Activated CD8-positive, alpha-beta memory T cell treated with anti-CD3 and anti-CD28 coated beads, Interleukin-2, amount 50 U/mL, for 48 hours (primary cell): ENCODE measurements around the gene NOP53.
A peak's percentile ranks its signal among the peaks of the same experiment; 100 is the strongest.
"Not testable (repeated sequence)": the region's sequence is repeated elsewhere in the genome, so short reads cannot be mapped to it uniquely, and the experiment has no call there.

Experiments
- DNase-seq: peaks from one replicate; pipeline ENCODE4 v3.0.0-alpha.2; 2020

Gene NOP53

GRCh38 chr19:47778049-47778953 lies 33.0 kb downstream of the NOP53 start, which contains the start of gene SELENOW:
TSS of gene SELENOW (plus strand) at chr19:47778703. CDS start at chr19:47778786, 83 bp downstream.
- DNase-seq: peak; percentile 89

- DNase-seq: no peak
These were observed 33.6 kb downstream of the NOP53 start for GRCh38 chr19:47778954-47779351.

GRCh38 chr19:47779524-47780214 lies 34.3 kb downstream of the NOP53 start:
- DNase-seq: no peak

- no peak for DNase-seq
These were observed 34.8 kb downstream of the NOP53 start for GRCh38 chr19:47780215-47780551.

GRCh38 chr19:47781590-47782262 lies 36.4 kb downstream of the NOP53 start:
- no peak for DNase-seq

GRCh38 chr19:47786566-47786965 lies 41.2 kb downstream of the NOP53 start:
- no peak for DNase-seq

GRCh38 chr19:47787307-47787706 lies 42.0 kb downstream of the NOP53 start:
- DNase-seq: not testable (repeated sequence)

- DNase-seq: not testable (repeated sequence)
These were observed 44.5 kb downstream of the NOP53 start for GRCh38 chr19:47789811-47790210.

GRCh38 chr19:47790398-47790814 lies 45.1 kb downstream of the NOP53 start:
- DNase-seq: peak; percentile 99

GRCh38 chr19:47792616-47793015 lies 47.3 kb downstream of the NOP53 start:
- DNase-seq: no peak

GRCh38 chr19:47794526-47794925 lies 49.2 kb downstream of the NOP53 start:
- no peak for DNase-seq

- no peak for DNase-seq
These were observed 51.4 kb downstream of the NOP53 start for GRCh38 chr19:47796785-47797184.

GRCh38 chr19:47797996-47798903 lies 52.9 kb downstream of the NOP53 start:
- DNase-seq: no peak

- DNase-seq: no peak
These were observed 53.5 kb downstream of the NOP53 start for GRCh38 chr19:47798904-47799266.

GRCh38 chr19:47801270-47801669 lies 55.9 kb downstream of the NOP53 start:
- no peak for DNase-seq

- DNase-seq: no peak
These were observed 57.2 kb downstream of the NOP53 start for GRCh38 chr19:47802521-47803043.

- not testable (repeated sequence) for DNase-seq
These were observed 57.8 kb downstream of the NOP53 start for GRCh38 chr19:47803148-47803547.

GRCh38 chr19:47803671-47804070 lies 58.3 kb downstream of the NOP53 start:
- not testable (repeated sequence) for DNase-seq

- DNase-seq: not testable (repeated sequence)
These were observed 59.1 kb downstream of the NOP53 start, which contains the start of gene TPRX1 for GRCh38 chr19:47804451-47804850. TSS of gene TPRX1 (minus strand) at chr19:47804551. CDS start at chr19:47804539, 12 bp downstream.

GRCh38 chr19:47805313-47805712 lies 60.0 kb downstream of the NOP53 start:
- DNase-seq: no peak

GRCh38 chr19:47806435-47806834 lies 61.1 kb downstream of the NOP53 start:
- no peak for DNase-seq
